GM23338 (cell line): ENCODE data around the gene PDE4C. TPM values are rescaled to one million over a fixed set of nuclear protein-coding genes. Genes with fewer than 3 reads are reported as not detected.

Source experiments
- ATAC-seq: fragments of 200-7000 bp; cut with Tn5 transposase; 3 replicates; pipeline ENCODE4 v1.9.1; 2020
- DNase-seq: peaks from one replicate; pipeline ENCODE4 v3.0.0-alpha.2; 2015; ENCODE audit warnings: low spot score
- H2AFZ ChIP-seq: fragments of 200-600 bp; sonication (generic); 2 replicates; pipeline ENCODE4 v1.8.0; 2016; ENCODE audit warnings: antibody characterized with exemption, mild to moderate bottlenecking, moderate library complexity
- H3F3A ChIP-seq: fragments of 200-600 bp; sonication (generic); replicated peaks from 2 replicates; pipeline ENCODE4 v1.8.0; 2017; ENCODE audit warnings: antibody characterized with exemption, mixed run types, low read depth
- H3K27ac ChIP-seq: fragments of 200-600 bp; sonication (generic); 2 replicates; pipeline ENCODE4 v1.6.1; 2016; ENCODE audit warnings: low read depth
- H3K27me3 ChIP-seq: fragments of 200-600 bp; sonication (generic); 2 replicates; pipeline ENCODE4 v1.8.0; 2016; ENCODE audit warnings: mild to moderate bottlenecking, mixed run types, moderate library complexity; ENCODE audit not compliant: insufficient read depth
- H3K36me3 ChIP-seq: fragments of 200-600 bp; sonication (generic); 2 replicates; pipeline ENCODE4 v1.8.0; 2016; ENCODE audit warnings: mild to moderate bottlenecking; ENCODE audit not compliant: insufficient read depth
- H3K4me1 ChIP-seq: fragments of 200-600 bp; sonication (generic); 2 replicates; pipeline ENCODE4 v1.8.0; 2016; ENCODE audit warnings: mild to moderate bottlenecking, moderate library complexity; ENCODE audit not compliant: insufficient read depth
- H3K4me2 ChIP-seq: fragments of 200-600 bp; sonication (generic); 2 replicates; pipeline ENCODE4 v1.7.1; 2017; ENCODE audit warnings: mixed run types
- H3K4me3 ChIP-seq: fragments of 200-600 bp; sonication (generic); 2 replicates; pipeline ENCODE4 v1.6.1; 2016; ENCODE audit warnings: mixed run types
- H3K79me2 ChIP-seq: fragments of 200-600 bp; sonication (generic); replicated peaks from 2 replicates; pipeline ENCODE4 v1.8.0; 2017; ENCODE audit warnings: mild to moderate bottlenecking; ENCODE audit not compliant: insufficient read depth
- H3K9me2 ChIP-seq: fragments of 200-600 bp; sonication (generic); 2 replicates; pipeline ENCODE4 v1.8.0; 2017; ENCODE audit not compliant: insufficient read depth
- H4K20me1 ChIP-seq: fragments of 200-600 bp; sonication (generic); replicated peaks from 2 replicates; pipeline ENCODE4 v1.8.0; 2017; ENCODE audit warnings: mild to moderate bottlenecking; ENCODE audit not compliant: insufficient read depth
- H3K27ac Mint-ChIP-seq: 2 replicates; pipeline ENCODE4 v1.8.0; 2020; ENCODE audit warnings: inconsistent platforms, mild to moderate bottlenecking, moderate library complexity, mixed read lengths
- H3K27me3 Mint-ChIP-seq: 3 replicates; pipeline ENCODE4 v1.8.0; 2022; ENCODE audit warnings: low read depth, mild to moderate bottlenecking, moderate library complexity, mixed read lengths, inconsistent platforms; ENCODE audit not compliant: insufficient read depth, poor library complexity
- H3K36me3 Mint-ChIP-seq: 3 replicates; pipeline ENCODE4 v1.8.0; 2021; ENCODE audit warnings: low read depth, mild to moderate bottlenecking, inconsistent platforms, moderate library complexity, mixed read lengths
- H3K4me1 Mint-ChIP-seq: 3 replicates; pipeline ENCODE4 v1.8.0; 2020; ENCODE audit warnings: mild to moderate bottlenecking, inconsistent platforms, mixed read lengths
- H3K4me3 Mint-ChIP-seq: 3 replicates; pipeline ENCODE4 v1.8.0; 2021; ENCODE audit warnings: moderate library complexity, mild to moderate bottlenecking, inconsistent platforms, mixed read lengths
- H3K9me3 Mint-ChIP-seq: 3 replicates; pipeline ENCODE4 v1.8.0; 2020; ENCODE audit warnings: moderate library complexity, mild to moderate bottlenecking, inconsistent platforms, mixed read lengths
- CREB1 ChIP-seq: fragments of 250-450 bp; sonication (Bioruptor Pico); IDR thresholded peaks from 2 replicates; pipeline ENCODE4 v1.5.0; 2020; ENCODE audit warnings: low read depth, mild to moderate bottlenecking, moderate library complexity
- EZH2phosphoT487 ChIP-seq: fragments of 200-600 bp; sonication (generic); IDR thresholded peaks from one replicate; pipeline ENCODE4 v1.8.1; 2018; ENCODE audit warnings: antibody characterized with exemption; ENCODE audit not compliant: unreplicated experiment
- JUNB ChIP-seq: IDR thresholded peaks from one replicate; pipeline ENCODE4 v1.6.1; 2016; ENCODE audit warnings: antibody characterized with exemption; ENCODE audit not compliant: unreplicated experiment
- NANOG ChIP-seq: IDR thresholded peaks from 2 replicates; pipeline ENCODE4 v1.6.1; 2016; ENCODE audit warnings: antibody characterized with exemption, borderline replicate concordance
- POLR2AphosphoS5 ChIP-seq: IDR thresholded peaks from 2 replicates; pipeline ENCODE4 v1.6.1; 2016; ENCODE audit warnings: antibody characterized with exemption, low read depth
- REST ChIP-seq: IDR thresholded peaks from one replicate; pipeline ENCODE4 v1.6.1; 2018; ENCODE audit warnings: antibody characterized with exemption; ENCODE audit not compliant: unreplicated experiment
- STAT1 ChIP-seq: IDR thresholded peaks from one replicate; pipeline ENCODE4 v1.6.1; 2016; ENCODE audit warnings: antibody characterized with exemption; ENCODE audit not compliant: unreplicated experiment
- ZNF114 ChIP-seq: fragments of 250-450 bp; sonication (Bioruptor Pico); IDR thresholded peaks from 2 replicates; pipeline ENCODE4 v1.5.0; 2020; ENCODE audit warnings: mild to moderate bottlenecking, moderate library complexity
- ZNF331 ChIP-seq: fragments of 250-450 bp; sonication (Bioruptor Pico); IDR thresholded peaks from 2 replicates; pipeline ENCODE4 v1.5.0; 2020; ENCODE audit warnings: low read depth, mild to moderate bottlenecking, moderate library complexity
- polyA plus RNA-seq: library from polyadenylated mRNA; unstranded; fragments of >200 nt; fragmentation: Nextera tagmentation; extraction: Ambion mirVana; gene quantifications from 2 replicates; pipeline ENCODE4 v1.2.1, GENCODE V29; 2016
- total RNA-seq: library from RNA; depleted of rRNA; stranded (reverse); fragments of >200 nt; shearing (Covaris generic); gene quantifications from 2 replicates; pipeline ENCODE4 v1.2.3, GENCODE V29; 2014
- TF ChIP-seq, protein P1 (sequence below), 2 experiments: fragments of 200-600 bp in 1 of 2; sonication (generic) in 1 of 2; conservative IDR thresholded peaks; 2 replicates each; pipeline versions ENCODE4 v1.5.1 to v1.6.1; 2016 to 2017; ENCODE audit warnings: antibody characterized with exemption in 2 of 2, low read depth in 2 of 2, mild to moderate bottlenecking in 2 of 2, moderate library complexity in 1 of 2

The PDE4C gene
- total and polyA plus RNA-seq, 2 experiments from 2014 or later = 1.6 to 3.6 TPM

GRCh38 chr19:18274781-18275356, 48.6 kb upstream of the PDE4C start (continued):
- TF ChIP-seq ZNF331 (CRISPR knock-in tag) (no peak), NANOG (no peak), CREB1 (CRISPR knock-in tag) (no peak), EZH2phosphoT487 (no peak), STAT1 (no peak), JUNB (no peak), ZNF114 (CRISPR knock-in tag) (no peak), POLR2AphosphoS5 (no peak), REST (no peak)
- TF ChIP-seq, protein P1, sequence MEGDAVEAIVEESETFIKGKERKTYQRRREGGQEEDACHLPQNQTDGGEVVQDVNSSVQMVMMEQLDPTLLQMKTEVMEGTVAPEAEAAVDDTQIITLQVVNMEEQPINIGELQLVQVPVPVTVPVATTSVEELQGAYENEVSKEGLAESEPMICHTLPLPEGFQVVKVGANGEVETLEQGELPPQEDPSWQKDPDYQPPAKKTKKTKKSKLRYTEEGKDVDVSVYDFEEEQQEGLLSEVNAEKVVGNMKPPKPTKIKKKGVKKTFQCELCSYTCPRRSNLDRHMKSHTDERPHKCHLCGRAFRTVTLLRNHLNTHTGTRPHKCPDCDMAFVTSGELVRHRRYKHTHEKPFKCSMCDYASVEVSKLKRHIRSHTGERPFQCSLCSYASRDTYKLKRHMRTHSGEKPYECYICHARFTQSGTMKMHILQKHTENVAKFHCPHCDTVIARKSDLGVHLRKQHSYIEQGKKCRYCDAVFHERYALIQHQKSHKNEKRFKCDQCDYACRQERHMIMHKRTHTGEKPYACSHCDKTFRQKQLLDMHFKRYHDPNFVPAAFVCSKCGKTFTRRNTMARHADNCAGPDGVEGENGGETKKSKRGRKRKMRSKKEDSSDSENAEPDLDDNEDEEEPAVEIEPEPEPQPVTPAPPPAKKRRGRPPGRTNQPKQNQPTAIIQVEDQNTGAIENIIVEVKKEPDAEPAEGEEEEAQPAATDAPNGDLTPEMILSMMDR (conservative IDR thresholded peaks at IDR 0.05; ENCODE audit: low read depth in 2 of 2) = no peak

GRCh38 chr19:18274219-18274780, 48.1 kb upstream of the PDE4C start, which contains the start of gene IQCN:
Gene IQCN, minus strand, starts transcription at chr19:18274452. Its CDS starts 4,974 bp downstream, at chr19:18269478.
- Histone ChIP-seq H3K9me2 (no peaks in the 10 kb centered on the region; the same call in 1 of the 2 replicates), H4K20me1 (peaks cover 13% of the 10 kb centered on the region), H3K4me3 (no peak within 1 kb of the TSS), H3K27ac (0 out of 2 replicates have a peak within 1 kb of the TSS, but pooled peaks have one; percentile 63), H2AFZ (no peak within 1 kb of the TSS), H3F3A (peaks cover 22% of the 10 kb centered on the region; the same call in 1 of the 2 replicates), H3K36me3 (peaks cover 5% of the 10 kb centered on the region; the same call in 1 of the 2 replicates), H3K4me2 (no peak within 1 kb of the TSS), H3K27me3 (no peaks in the 10 kb centered on the region), H3K79me2 (peaks cover 30% of the 10 kb centered on the region), H3K4me1 (peaks cover 22% of the 10 kb centered on the region; the same call in 1 of the 2 replicates)
- Mint-ChIP-seq H3K27me3 (peaks cover 11% of the 10 kb centered on the region), H3K36me3 (peaks cover 18% of the 10 kb centered on the region), H3K27ac (no peak within 1 kb of the TSS), H3K4me3 (no peak within 1 kb of the TSS), H3K4me1 (peaks cover 19% of the 10 kb centered on the region; the same call in 2 of the 3 replicates), H3K9me3 (no peaks in the 10 kb centered on the region)
- ATAC-seq = peak; percentile 16
- DNase-seq = peak; percentile 74
- TF ChIP-seq JUNB = no peak
- no peak for TF ChIP-seq NANOG
- no peak for TF ChIP-seq REST
- no peak for TF ChIP-seq ZNF114 (CRISPR knock-in tag)
